Measurements from ENCODE around the gene ADGB. TPM values are rescaled to one million over a fixed set of nuclear protein-coding genes. Genes with fewer than 3 reads are reported as not detected.

ADGB gene
- total RNA-seq (2022; extraction: Qiagen RNA extraction; ENCODE audit: low read depth): not detected in 5 replicates

DNA sequence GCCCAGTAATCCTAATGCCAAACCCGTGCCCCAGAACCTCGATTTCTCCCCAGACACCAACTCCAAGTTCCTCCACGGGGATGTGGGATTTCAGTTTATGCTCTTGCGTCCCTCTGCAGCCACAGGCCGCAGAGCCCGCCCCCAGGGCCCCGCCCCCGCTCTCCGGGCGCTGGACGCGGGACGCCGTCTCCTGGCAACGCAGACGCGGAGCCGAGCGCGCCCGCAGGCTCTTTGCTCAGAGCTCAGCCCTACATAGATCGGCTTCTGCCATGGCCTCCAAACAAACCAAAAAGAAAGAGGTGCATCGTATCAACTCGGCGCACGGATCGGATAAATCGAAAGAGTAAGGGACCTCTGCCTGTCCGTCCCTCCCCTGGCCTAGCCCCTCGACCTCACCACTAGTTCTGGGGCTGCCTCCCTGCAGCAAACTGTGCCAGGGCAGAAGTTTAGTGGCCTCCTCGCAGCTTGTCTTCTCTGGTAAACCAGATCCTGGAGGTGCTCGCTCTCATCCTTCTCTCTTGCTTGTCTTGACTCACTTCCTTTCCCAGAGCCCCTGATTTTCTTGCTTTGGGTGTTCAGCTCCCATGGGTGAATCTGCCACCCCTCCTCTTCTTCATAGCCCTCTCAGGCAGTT, at the start of gene ADGB:
TSS of gene ADGB (plus strand) at position 201 of the 634 bp plus-strand sequence. CDS start at position 270, 69 bp downstream.

Other genes with a start within 250 kb of the ADGB start
- 35.5 to 42.9 TPM (median 40.3 TPM) in 5 replicates for gene RAB32, start 55.1 kb upstream of the ADGB start, total RNA-seq (2022; extraction: Qiagen RNA extraction; ENCODE audit: low read depth)